ENCODE measurements around the gene NTM. TPM values are rescaled to one million over a fixed set of nuclear protein-coding genes. Genes with fewer than 3 reads are reported as not detected.

NTM gene
- total and polyA plus RNA-seq, 2 of the 8 experiments (the other 6 are each of a cell fraction or from before 2014, with no cell fraction given): 13.4 to 20.0 TPM

DNA sequence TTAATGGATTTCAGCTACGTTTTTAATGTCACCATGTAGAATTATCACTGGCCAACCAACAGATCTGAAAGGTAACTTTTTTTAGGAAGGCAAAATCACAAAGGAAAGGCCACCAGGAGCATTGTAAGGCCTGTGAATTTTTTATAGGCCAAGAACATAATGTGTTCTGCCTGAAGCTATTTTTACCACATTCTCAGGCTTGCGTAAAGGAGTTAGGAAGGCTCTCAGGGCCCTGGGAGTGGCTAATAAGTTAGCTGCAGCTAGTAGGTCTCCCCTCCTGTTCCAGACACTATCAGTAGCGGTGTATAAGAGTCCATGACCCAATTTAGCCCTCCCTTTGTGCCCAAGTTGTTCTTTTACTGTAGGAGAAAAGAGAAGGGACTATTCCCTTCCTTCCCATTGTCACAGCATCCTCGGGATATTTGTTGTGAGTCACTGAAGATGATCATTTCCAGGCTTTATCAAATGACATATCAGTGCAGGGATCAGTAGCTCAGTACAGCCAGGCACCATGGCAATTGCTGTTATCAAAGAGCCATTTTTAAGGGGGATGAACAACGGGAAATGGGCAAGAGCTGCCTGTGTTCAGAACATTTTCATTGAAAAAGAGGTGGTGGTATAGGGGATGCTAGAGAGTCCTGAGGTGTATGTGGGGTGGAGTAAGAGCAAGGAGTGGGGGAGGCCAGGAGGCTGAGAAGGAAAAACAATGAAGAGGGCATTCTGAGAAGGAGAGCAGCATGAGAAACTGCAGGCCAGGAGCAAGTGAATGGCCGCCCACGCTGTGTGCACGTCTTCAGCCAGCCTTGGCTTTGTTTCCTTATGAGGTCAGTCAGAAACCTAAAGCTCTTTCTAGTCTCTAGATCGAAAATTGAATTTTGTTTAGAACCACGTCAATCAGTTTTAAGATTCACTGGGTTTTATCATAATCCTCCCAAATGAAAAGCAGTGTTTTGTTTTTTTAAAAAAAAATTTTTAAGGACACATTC lies 940.3 kb downstream of the NTM start (continued):
- TF ChIP-seq SIN3A (conservative IDR thresholded peaks at IDR 0.05 in 1 of 2, IDR thresholded peaks at IDR 0.05 in 1 of 2; ENCODE audit: low read depth in 1 of 2, low read length in 2 of 2): no peak
- no peak for TF ChIP-seq KDM1A (IDR thresholded peaks at IDR 0.05; ENCODE audit: borderline replicate concordance, low read length)
- TF ChIP-seq SUZ12 (IDR thresholded peaks at IDR 0.05; ENCODE audit: low read length): no peak
